Ectodermal cell (in vitro differentiated cells): ENCODE data around the gene ANO6. TPM values are rescaled to one million over a fixed set of nuclear protein-coding genes. Genes with fewer than 3 reads are reported as not detected.
"Not testable (repeated sequence)": the region's sequence is repeated elsewhere in the genome, so short reads cannot be mapped to it uniquely, and the experiment has no call there.

Experiments used
- H3K27ac ChIP-seq: 2 replicates; pipeline ENCODE4 v1.7.0; 2013; ENCODE audit warnings: mild to moderate bottlenecking, low read depth, low read length; ENCODE audit not compliant: insufficient read depth, poor library complexity, severe bottlenecking
- H3K27me3 ChIP-seq: 2 replicates; pipeline ENCODE4 v1.7.0; 2013; ENCODE audit warnings: mild to moderate bottlenecking, low read length; ENCODE audit not compliant: insufficient read depth, control insufficient read depth, poor library complexity, severe bottlenecking
- H3K36me3 ChIP-seq: one replicate; pipeline ENCODE4 v1.7.0; 2013; ENCODE audit warnings: low read length; ENCODE audit not compliant: control insufficient read depth, insufficient read depth
- H3K4me1 ChIP-seq: one replicate; pipeline ENCODE4 v1.7.0; 2013; ENCODE audit warnings: low read length; ENCODE audit not compliant: control insufficient read depth, insufficient read depth
- H3K4me3 ChIP-seq: 2 replicates; pipeline ENCODE4 v1.7.0; 2013; ENCODE audit warnings: low read depth, low read length, control low read depth; ENCODE audit not compliant: insufficient read depth
- H3K9me3 ChIP-seq: 2 replicates; pipeline ENCODE4 v1.7.0; 2013; ENCODE audit warnings: mild to moderate bottlenecking, low read length, moderate library complexity; ENCODE audit not compliant: control insufficient read depth
- WGBS, 2 experiments: methylation state at CpG; one replicate each; pipeline ENCODE4 v1.1.7; 2013; ENCODE audit warnings: missing lambda C conversion rate in 2 of 2; 5-methylcytosine and 5-hydroxymethylcytosine counted together
- polyA plus RNA-seq, 4 experiments: library from polyadenylated mRNA; stranded (reverse); fragments of 50-300 nt; gene quantifications; one replicate each; pipeline ENCODE4 v1.2.3, GENCODE V29; 2013

ANO6 gene, protein sequence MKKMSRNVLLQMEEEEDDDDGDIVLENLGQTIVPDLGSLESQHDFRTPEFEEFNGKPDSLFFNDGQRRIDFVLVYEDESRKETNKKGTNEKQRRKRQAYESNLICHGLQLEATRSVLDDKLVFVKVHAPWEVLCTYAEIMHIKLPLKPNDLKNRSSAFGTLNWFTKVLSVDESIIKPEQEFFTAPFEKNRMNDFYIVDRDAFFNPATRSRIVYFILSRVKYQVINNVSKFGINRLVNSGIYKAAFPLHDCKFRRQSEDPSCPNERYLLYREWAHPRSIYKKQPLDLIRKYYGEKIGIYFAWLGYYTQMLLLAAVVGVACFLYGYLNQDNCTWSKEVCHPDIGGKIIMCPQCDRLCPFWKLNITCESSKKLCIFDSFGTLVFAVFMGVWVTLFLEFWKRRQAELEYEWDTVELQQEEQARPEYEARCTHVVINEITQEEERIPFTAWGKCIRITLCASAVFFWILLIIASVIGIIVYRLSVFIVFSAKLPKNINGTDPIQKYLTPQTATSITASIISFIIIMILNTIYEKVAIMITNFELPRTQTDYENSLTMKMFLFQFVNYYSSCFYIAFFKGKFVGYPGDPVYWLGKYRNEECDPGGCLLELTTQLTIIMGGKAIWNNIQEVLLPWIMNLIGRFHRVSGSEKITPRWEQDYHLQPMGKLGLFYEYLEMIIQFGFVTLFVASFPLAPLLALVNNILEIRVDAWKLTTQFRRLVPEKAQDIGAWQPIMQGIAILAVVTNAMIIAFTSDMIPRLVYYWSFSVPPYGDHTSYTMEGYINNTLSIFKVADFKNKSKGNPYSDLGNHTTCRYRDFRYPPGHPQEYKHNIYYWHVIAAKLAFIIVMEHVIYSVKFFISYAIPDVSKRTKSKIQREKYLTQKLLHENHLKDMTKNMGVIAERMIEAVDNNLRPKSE
- 35.6 TPM for polyA plus RNA-seq (2013, experiment 1 of 4)
- polyA plus RNA-seq (2013, experiment 2 of 4), result 35.8 TPM
- polyA plus RNA-seq (2013, experiment 3 of 4), result 26.6 TPM
- 31.7 TPM for polyA plus RNA-seq (2013, experiment 4 of 4)

DNA sequence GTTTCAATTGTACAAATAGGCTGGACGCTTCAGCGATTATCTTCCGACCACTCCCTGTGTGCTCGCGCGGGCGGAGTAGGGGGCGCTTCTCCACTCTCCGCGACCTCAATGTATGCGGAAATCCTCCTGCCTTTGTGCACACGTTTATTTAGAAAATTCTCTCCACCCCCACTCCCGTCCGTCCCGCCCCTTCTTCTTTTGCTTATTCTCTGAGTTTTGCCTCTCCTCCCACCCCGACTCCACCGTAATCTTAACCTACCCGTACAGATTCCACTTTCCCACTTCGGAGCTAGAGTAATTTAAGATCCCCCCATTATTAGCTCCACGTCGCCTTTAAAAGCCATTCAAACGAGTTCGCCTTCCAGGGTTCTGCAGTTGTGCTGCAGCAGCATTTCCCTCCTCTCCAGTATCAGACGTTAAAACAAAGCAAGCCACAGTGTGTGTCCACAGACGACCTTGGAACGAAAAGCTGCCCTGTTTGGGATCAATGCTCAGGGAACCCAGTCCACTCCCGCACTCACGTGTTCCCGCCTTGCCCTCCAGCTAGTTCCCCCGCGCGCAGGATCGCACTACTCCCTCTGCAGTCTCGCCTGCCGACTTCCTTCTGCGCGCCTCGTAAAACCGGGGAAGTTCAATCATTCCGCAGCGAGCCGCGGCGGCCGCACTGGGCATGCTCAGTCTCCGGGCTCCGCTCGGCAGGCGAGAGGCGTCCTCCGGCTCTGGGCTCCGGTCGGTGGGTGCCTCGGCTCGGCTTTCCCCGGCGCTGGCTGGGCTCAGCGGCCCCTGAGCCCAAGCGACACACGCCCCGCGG is at the start of gene ANO6:
ANO6 (plus strand) TSS at position 677 of the 811 bp plus-strand sequence. CDS start 227 bp downstream, outside the sequence.
- H3K27me3 ChIP-seq, result no peaks in the 10 kb centered on the region
- no peaks in the 10 kb centered on the region for H3K9me3 ChIP-seq
- WGBS, 2 experiments, result 0% methylated on average over 62 of the region's 62 CpGs
- peaks cover 11% of the 10 kb centered on the region for H3K4me1 ChIP-seq
- H3K4me3 ChIP-seq, result peak within 1 kb of the TSS; percentile 88
- no peaks in the 10 kb centered on the region for H3K36me3 ChIP-seq
- H3K27ac ChIP-seq, result peak within 1 kb of the TSS; percentile 80

DNA sequence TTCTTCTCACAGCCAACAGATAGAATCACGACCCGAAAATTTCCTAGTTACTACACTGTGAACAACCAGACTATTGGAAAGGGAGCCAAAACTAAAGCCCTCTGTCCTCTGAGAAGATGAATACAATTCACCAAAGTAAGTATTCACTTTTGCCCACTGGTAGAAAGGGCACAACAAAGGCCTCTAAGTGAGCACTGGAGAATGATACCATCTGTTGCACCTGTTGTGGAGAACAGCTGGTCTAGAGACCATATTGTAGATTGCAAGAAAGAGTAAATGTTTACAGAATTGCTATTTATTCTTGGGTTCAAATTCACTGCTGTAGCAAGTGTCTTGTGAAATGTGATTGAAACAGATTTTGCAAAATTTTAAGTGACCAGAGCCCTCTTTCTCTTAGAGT is 46.9 kb upstream of the ANO6 start:
- Histone ChIP-seq H3K4me3 (no peak overlapping the region), H3K36me3 (no peaks in the 10 kb centered on the region), H3K27ac (no peak overlapping the region), H3K4me1 (no peaks in the 10 kb centered on the region), H3K9me3 (no peaks in the 10 kb centered on the region), H3K27me3 (no peaks in the 10 kb centered on the region)
- WGBS, 2 experiments, result 64 to 70% methylated on average over 2 of the region's 2 CpGs

DNA sequence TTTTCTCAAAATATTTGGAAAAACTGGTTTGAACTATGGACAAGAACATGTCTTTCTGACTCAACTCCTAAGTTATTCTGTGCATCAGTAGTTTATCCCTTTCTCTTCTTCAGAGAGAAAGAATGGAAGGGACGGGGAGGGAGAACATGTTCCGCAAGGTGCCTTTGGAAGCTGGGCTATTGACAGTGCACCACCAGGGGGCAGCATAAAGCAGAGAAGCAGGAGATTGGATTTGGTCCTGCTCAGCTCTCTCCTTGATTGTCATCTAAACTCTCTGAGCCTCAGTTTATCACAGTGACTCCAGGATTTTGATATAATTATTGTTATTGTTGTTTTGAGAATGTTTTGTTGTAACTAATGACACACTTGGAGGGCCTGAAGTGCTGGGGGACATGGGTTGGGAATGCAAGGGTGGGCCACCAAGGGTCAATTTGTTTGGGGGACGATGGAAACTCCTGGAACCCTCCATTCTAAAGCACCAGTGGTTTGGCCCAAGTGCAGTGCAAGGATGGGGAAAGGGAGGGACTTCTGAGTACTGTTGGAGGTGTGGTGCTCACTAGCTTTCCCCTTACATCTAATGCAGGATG is 45.3 kb upstream of the ANO6 start:
- no peak overlapping the region for H3K27ac ChIP-seq
- 67 to 69% methylated on average over 3 of the region's 3 CpGs for WGBS, 2 experiments
- H3K9me3 ChIP-seq, result peaks cover 2% of the 10 kb centered on the region
- no peak overlapping the region for H3K4me3 ChIP-seq
- no peaks in the 10 kb centered on the region for H3K36me3 ChIP-seq
- H3K27me3 ChIP-seq, result no peaks in the 10 kb centered on the region
- no peaks in the 10 kb centered on the region for H3K4me1 ChIP-seq

DNA sequence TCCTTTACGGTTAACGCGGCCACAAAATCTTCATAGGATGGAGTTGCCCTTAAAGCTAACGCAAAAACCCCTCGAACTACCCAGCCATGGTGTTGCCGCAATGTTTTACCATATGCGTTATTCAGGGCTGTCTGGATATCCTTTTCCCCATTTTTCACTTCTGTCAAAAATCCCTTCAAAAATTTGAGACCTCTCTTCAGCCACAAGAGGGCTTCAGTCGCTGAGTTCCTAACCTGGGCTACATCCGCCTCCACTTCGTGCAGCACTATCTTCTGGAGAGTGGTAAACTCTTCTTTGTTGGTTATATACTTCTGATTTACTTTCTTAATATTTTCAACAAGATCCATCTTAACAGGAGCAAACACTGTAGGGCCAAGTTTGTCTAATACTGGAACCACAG is 42.6 kb upstream of the ANO6 start:
- 92 to 94% methylated on average over 7 of the region's 10 CpGs for WGBS, 2 experiments
- not testable (repeated sequence) for H3K4me3 ChIP-seq, H3K4me1 ChIP-seq, H3K27me3 ChIP-seq, H3K9me3 ChIP-seq, H3K36me3 ChIP-seq, H3K27ac ChIP-seq

DNA sequence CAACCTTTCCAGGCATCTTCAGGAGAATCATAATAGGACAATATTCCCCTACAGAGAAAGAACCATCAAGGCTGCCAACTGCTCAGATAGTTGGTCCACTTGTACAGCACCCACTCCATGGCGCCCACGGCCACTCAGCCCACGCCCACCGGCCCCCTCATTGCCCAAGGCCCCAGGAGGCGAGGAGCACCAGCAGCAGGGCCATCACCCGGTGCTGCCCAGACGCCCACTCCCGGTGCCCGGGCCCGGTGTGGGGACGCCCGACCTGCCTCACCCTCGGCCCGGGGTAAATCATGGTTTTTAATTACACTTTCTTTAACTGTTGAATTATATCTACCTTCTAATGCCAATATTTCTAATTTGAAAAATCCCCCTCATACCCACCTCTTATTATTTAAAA is 41.3 kb upstream of the ANO6 start:
- Histone ChIP-seq H3K27ac (no peak overlapping the region), H3K9me3 (peaks cover 2% of the 10 kb centered on the region), H3K4me1 (no peaks in the 10 kb centered on the region), H3K27me3 (no peaks in the 10 kb centered on the region), H3K36me3 (no peaks in the 10 kb centered on the region), H3K4me3 (no peak overlapping the region)
- WGBS, 2 experiments, result 96 to 97% methylated on average over 14 of the region's 14 CpGs

DNA sequence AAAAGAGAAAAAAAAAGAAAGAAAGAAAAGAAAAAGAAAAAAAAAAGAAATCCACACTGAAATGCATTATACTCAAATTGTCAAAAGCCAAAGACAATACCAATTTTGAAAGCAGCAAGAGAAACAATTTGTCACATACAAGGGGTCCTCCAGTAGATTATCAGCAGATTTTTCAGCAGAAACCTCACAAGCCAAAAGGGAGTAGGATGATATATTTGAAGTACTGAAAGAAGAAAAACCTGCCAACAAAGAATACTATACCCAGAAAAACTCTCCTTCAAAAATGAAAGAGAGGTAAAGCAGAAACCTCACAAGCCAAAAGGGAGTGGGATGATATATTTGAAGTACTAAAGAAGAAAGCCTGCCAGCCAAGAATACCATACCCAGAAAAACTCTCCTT is 37.1 kb upstream of the ANO6 start:
- H3K27me3 ChIP-seq, result no peaks in the 10 kb centered on the region
- no peaks in the 10 kb centered on the region for H3K4me1 ChIP-seq
- H3K27ac ChIP-seq, result no peak overlapping the region

DNA sequence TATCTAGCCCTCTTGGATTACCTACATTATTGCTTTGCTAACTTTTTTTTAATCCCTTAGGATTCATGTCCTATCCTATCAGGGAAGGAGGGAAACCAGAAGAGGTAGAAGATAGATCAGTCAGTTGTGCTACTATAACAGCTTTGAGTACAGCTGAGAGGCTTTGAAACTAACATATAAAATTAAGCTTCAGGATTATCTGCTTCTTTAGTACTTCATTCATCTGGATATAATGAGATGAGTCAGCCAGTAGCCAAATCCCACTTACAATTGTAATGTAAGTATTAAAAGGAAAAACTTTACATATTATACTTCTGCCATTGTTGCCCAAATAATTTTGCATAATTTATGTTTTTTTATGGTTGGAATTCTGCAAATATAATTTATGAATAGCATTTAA is 33.4 kb upstream of the ANO6 start:
- Histone ChIP-seq H3K4me1 (no peaks in the 10 kb centered on the region), H3K4me3 (no peak overlapping the region), H3K9me3 (no peaks in the 10 kb centered on the region), H3K36me3 (no peaks in the 10 kb centered on the region), H3K27ac (no peak overlapping the region), H3K27me3 (no peaks in the 10 kb centered on the region)

More for the DNA sequence above, 37.1 kb upstream of the ANO6 start:
- Histone ChIP-seq H3K4me3 (no peak overlapping the region), H3K36me3 (no peaks in the 10 kb centered on the region), H3K9me3 (peaks cover 2% of the 10 kb centered on the region)

DNA sequence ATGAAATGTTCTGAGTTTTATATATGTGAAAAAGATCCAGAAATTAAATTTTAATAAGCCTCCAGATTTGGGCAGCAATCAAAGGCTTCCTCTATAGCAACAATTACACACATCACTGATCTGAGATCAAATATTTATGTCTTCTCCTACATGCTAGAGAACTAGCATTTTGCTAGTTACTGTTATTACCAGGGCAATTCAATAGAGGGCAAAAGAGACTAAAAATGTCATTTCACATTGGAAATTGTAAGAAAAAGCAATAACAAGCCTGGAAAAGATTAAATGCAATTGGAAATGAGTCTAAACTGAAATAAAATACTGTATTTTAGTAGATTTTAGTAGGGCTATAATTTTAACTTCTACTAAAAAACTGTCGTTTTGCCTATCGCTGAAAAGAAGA is 32.6 kb upstream of the ANO6 start:
- no peaks in the 10 kb centered on the region for H3K9me3 ChIP-seq
- H3K27me3 ChIP-seq, result no peaks in the 10 kb centered on the region
- H3K4me1 ChIP-seq, result no peaks in the 10 kb centered on the region
- 94% methylated on average over 2 of the region's 2 CpGs; no CpG with 5 or more reads in 1 of the 2 experiments for WGBS, 2 experiments
- no peaks in the 10 kb centered on the region for H3K36me3 ChIP-seq
- H3K4me3 ChIP-seq, result no peak overlapping the region
- H3K27ac ChIP-seq, result no peak overlapping the region

DNA sequence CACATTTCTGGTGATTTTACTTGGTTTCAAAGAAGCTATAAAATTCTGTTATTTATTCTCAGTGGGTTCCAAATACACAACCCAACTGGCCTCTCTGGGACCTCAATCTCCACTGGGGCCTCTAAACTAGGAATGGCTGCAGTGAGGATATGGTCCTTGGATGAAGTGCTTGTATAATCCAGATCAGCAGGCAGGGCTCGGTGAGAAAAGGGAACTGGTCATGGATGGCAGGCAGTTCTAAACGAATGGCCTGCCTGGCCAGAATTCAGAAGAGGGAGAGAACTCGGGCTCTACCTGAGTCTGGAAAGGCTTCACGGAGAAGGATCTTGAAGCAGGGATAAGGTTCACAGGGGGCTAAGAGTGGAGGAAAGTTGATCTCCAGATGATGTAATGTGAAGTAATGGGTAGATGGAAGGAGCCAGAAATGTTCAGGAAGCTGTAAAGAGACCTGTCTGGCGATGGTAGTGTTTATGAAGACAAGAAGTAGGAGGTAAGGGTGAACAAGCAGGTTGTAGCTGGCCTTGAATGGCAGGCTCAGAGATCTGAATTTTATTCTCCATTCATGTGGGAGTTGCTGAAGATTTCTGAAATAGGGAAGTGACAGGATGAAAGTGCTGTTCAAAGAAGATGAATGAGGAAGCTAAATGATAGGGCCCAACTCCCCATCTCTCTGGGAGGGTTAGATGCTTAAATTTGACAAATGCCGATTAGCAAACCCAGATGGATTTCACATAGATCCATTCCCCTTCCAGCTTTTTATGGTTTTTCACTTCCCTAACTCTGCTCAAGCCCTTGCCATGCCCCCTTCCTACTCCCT is 31.5 kb upstream of the ANO6 start:
- H3K9me3 ChIP-seq, result no peaks in the 10 kb centered on the region
- no peaks in the 10 kb centered on the region for H3K27me3 ChIP-seq
- H3K36me3 ChIP-seq, result no peaks in the 10 kb centered on the region
- 90 to 93% methylated on average over 6 of the region's 6 CpGs for WGBS, 2 experiments
- no peaks in the 10 kb centered on the region for H3K4me1 ChIP-seq
- H3K27ac ChIP-seq, result no peak overlapping the region
- H3K4me3 ChIP-seq, result no peak overlapping the region
